ENCODE results near the gene GEMIN4.
A peak's percentile ranks its signal among the peaks of the same experiment; 100 is the strongest.
"Not testable (repeated sequence)": the region's sequence is repeated elsewhere in the genome, so short reads cannot be mapped to it uniquely, and the experiment has no call there.

GEMIN4 gene

DNA sequence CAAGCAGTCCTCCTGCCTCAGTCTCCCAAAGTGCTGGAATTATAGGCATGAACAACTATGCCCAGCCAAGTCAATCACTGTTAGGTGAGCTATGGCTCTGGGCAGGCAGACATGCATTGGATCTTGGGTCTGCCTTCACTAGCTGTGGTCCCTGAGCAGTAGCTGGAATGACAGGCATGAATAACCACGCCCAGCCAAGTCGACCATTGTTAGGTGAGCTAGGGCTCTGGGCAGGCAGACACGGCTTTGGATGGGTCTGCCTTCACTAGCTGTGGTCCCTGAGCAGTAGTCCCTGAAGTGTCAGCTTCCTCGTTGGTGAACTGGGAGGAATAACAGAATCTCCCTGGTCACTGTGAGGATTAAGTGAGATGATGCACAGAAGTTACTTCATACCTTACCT lies 36.5 kb upstream of the GEMIN4 start:
- no peak overlapping the region for H3K27ac Mint-ChIP-seq
- H3K4me3 Mint-ChIP-seq, result no peak overlapping the region
- H3K9me3 Mint-ChIP-seq, result no peaks in the 10 kb centered on the region
- ATAC-seq (no peak), DNase-seq (no peak)
- H3K4me1 Mint-ChIP-seq, result peaks cover 22% of the 10 kb centered on the region
- H3K27me3 Mint-ChIP-seq, result no peaks in the 10 kb centered on the region

DNA sequence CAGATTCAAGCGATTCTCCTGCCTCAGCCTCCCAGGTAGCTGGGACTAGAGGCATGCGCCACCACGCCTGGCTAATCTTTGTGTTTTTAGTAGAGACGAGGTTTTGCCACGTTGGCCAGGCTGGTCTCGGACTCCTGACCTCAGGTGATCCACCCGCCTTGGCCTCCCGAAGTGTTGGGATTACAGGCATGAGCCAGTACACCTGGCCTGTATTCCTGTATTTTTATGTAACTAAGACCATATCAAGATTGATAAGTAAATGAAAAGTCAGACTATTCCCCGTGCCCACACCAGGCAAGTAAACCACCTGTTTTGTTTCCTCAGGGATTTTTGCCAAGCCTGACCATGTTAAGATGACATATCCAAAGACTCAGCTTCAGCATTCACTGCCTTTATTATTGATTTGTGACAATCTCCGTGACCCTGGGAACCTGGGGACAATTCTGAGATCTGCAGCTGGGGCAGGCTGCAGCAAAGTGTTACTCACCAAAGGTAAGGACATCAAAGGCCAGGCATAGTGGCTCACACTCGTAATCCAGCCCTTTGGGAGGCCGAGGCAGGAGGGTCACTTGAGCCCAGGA lies 35.7 kb upstream of the GEMIN4 start:
- H3K4me3 Mint-ChIP-seq, result no peak overlapping the region
- H3K4me1 Mint-ChIP-seq, result peaks cover 29% of the 10 kb centered on the region
- DNase-seq, result no peak
- H3K27ac Mint-ChIP-seq, result no peak overlapping the region
- no peaks in the 10 kb centered on the region for H3K27me3 Mint-ChIP-seq
- ATAC-seq, result no peak
- no peaks in the 10 kb centered on the region for H3K9me3 Mint-ChIP-seq

- not testable (repeated sequence) for H3K9me3 Mint-ChIP-seq, DNase-seq, ATAC-seq, H3K27me3 Mint-ChIP-seq, H3K4me3 Mint-ChIP-seq, H3K27ac Mint-ChIP-seq
- H3K4me1 Mint-ChIP-seq, result peaks cover 36% of the 10 kb centered on the region
These were observed 33.8 kb upstream of the GEMIN4 start for GRCh38 chr17:785901-786300.

DNA sequence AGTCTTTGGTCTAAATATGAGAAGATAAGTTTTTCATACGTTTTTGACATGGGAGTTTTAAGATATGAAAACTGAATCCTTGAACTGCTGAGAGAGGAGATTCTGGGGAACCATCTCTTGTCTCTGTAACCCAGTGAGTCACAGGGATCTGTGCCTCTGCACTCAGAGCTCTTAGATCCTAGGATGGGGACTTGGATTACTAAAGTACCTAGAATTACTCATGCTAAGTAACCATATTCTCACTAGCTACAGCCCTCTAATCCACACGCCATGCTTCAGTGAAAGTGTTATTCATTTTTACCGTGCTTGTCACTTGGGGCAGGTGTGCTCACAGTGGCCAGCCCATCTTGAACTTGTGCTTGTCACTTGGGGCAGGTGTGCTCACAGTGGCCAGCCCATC lies 32.1 kb upstream of the GEMIN4 start:
- Mint-ChIP-seq H3K4me1 (peaks cover 36% of the 10 kb centered on the region), H3K27me3 (no peaks in the 10 kb centered on the region), H3K4me3 (peak overlapping the region; percentile 95 to 98), H3K27ac (peak overlapping the region in 1 of 2 donors; percentile 69), H3K9me3 (no peaks in the 10 kb centered on the region)
- no peak for DNase-seq
- no peak for ATAC-seq

GRCh38 chr17:781805-782731 lies 30.0 kb upstream of the GEMIN4 start, which contains the start of the genes GLOD4 and MRM3:
Gene GLOD4 (minus strand): TSS chr17:782280. CDS start chr17:782255, 25 bp downstream.
Gene MRM3 (plus strand): TSS chr17:782353. CDS start chr17:782379, 26 bp downstream.
- DNase-seq, result peak; percentile 92 to 96
- Mint-ChIP-seq H3K4me3 (peak within 1 kb of the TSS; percentile 95 to 98), H3K27ac (peak within 1 kb of the TSS; percentile 94 to 97), H3K9me3 (no peaks in the 10 kb centered on the region), H3K4me1 (peaks cover 42% of the 10 kb centered on the region), H3K27me3 (no peaks in the 10 kb centered on the region)
- ATAC-seq, result peak; percentile 98

DNA sequence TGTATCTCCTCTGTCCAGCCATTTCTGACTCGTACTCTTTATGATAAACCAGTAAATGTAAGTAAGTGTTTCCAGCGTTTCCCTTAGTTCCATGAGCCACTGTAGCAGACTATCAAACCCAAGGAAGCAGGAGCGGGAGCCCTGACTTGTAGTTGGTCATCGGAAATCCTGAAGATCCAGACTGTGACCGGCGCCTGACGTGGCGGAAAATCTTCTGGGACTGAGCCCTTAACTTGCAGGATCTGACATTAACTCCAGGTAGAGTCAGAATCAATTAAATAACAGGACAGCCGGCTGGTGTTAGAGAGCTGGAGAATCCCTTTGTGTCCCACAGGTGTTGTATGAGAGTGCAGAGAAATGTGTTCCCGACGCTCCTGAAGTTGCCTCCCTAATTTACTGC lies 26.0 kb upstream of the GEMIN4 start:
- H3K27ac Mint-ChIP-seq, result no peak overlapping the region
- ATAC-seq (no peak), DNase-seq (no peak)
- no peaks in the 10 kb centered on the region for H3K27me3 Mint-ChIP-seq
- peaks cover 38% of the 10 kb centered on the region for H3K4me1 Mint-ChIP-seq
- H3K4me3 Mint-ChIP-seq, result no peak overlapping the region
- H3K9me3 Mint-ChIP-seq, result no peaks in the 10 kb centered on the region

DNA sequence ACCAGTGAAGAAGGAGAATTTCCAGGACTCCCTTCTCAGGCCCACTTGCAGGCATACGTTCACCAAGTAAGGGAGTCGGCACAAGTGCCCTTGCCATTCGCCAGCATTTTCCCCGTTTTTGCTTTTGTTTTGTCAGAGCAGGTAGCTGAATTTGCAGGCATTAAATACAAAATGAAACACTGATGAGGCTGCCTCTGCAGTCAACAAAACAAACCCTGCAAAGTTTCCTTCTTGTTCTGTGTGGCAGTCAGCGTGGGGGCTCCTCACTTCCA lies 22.2 kb upstream of the GEMIN4 start:
- H3K27ac Mint-ChIP-seq, result peak overlapping the region; percentile 81 to 93
- H3K9me3 Mint-ChIP-seq, result no peaks in the 10 kb centered on the region
- peak overlapping the region; percentile 60 to 65 for H3K4me3 Mint-ChIP-seq
- H3K4me1 Mint-ChIP-seq, result peaks cover 28% of the 10 kb centered on the region
- H3K27me3 Mint-ChIP-seq, result no peaks in the 10 kb centered on the region
- DNase-seq (no peak), ATAC-seq (no peak)

- peak overlapping the region; percentile 60 to 65 for H3K4me3 Mint-ChIP-seq
- peak overlapping the region; percentile 81 to 93 for H3K27ac Mint-ChIP-seq
- DNase-seq, result no peak
- no peaks in the 10 kb centered on the region for H3K27me3 Mint-ChIP-seq
- peaks cover 25% of the 10 kb centered on the region for H3K4me1 Mint-ChIP-seq
- no peaks in the 10 kb centered on the region for H3K9me3 Mint-ChIP-seq
- ATAC-seq, result peak; percentile 66
These were observed 21.6 kb upstream of the GEMIN4 start for GRCh38 chr17:773467-774312.

GRCh38 chr17:773016-773415 lies 21.0 kb upstream of the GEMIN4 start:
- H3K27ac Mint-ChIP-seq, result no peak overlapping the region
- peak overlapping the region in 1 of 2 donors; percentile 65 for H3K4me3 Mint-ChIP-seq
- peaks cover 22% of the 10 kb centered on the region for H3K4me1 Mint-ChIP-seq
- DNase-seq (no peak), ATAC-seq (no peak)
- H3K9me3 Mint-ChIP-seq, result no peaks in the 10 kb centered on the region
- H3K27me3 Mint-ChIP-seq, result no peaks in the 10 kb centered on the region

DNA sequence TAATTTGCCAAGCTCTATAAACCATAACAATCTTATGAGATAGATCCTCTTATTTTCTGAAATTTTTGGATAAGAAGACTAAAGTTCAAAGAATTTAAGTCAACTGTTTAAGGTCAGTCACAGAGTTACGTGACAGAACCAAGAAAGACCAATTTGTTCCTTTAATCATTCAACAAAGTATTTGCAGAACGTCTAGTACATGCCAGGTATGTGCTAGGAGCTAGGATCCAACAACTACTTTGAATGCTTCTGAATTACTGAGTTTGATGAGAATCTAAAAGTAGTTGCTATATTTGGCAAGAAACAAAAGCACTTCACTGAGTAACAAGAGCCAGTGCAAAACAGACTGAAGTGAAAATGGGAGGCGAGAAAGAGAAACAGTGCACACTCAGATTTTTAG lies 15.0 kb upstream of the GEMIN4 start:
- Mint-ChIP-seq H3K4me1 (no peaks in the 10 kb centered on the region), H3K27ac (peak overlapping the region in 1 of 2 donors; percentile 16), H3K9me3 (no peaks in the 10 kb centered on the region), H3K27me3 (no peaks in the 10 kb centered on the region), H3K4me3 (no peak overlapping the region)
- no peak for DNase-seq
- ATAC-seq, result no peak

DNA sequence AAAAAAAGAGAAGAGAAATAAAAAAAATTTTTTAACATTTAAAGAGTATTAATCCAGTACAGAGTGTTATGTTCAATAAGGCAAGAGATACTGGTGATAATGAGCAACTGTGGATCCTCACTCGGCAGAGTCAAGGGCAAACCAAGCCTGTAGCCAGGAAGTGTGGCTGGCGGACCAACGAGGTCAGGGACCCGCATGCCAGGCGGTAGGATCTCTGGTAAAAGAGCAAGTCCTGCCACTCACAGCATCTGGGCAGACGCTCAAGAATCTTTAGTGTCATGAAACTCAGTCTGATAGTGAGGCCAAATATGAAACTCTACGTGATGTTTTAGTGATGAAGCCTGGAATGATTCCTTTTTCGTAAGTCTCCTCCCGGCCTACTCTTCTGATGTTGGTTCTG lies 8.3 kb upstream of the GEMIN4 start:
- ATAC-seq, result no peak
- Mint-ChIP-seq H3K27me3 (no peaks in the 10 kb centered on the region), H3K4me1 (no peaks in the 10 kb centered on the region), H3K27ac (no peak overlapping the region), H3K4me3 (no peak overlapping the region), H3K9me3 (no peaks in the 10 kb centered on the region)
- no peak for DNase-seq

DNA sequence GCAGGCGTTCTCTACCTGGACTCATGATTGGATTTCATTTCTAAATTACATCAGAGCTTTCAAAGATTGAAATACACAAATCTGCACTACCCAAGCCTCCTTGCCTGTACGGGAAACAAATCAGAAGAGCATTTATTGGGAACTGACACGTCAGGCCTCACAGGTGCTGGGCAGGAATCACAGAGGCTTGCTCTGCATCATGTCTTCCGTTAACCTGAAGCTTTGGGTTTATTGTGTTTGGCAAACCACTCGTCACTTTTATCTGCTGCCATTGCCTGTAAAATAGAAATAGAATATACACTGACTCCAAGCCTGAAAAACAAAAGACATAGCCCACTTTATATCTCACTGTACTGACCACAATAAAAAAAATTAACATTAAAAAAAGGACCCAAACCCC lies 7.9 kb upstream of the GEMIN4 start:
- Mint-ChIP-seq H3K4me3 (no peak overlapping the region), H3K9me3 (no peaks in the 10 kb centered on the region), H3K27ac (no peak overlapping the region), H3K27me3 (no peaks in the 10 kb centered on the region), H3K4me1 (no peaks in the 10 kb centered on the region)
- no peak for ATAC-seq
- no peak for DNase-seq

DNA sequence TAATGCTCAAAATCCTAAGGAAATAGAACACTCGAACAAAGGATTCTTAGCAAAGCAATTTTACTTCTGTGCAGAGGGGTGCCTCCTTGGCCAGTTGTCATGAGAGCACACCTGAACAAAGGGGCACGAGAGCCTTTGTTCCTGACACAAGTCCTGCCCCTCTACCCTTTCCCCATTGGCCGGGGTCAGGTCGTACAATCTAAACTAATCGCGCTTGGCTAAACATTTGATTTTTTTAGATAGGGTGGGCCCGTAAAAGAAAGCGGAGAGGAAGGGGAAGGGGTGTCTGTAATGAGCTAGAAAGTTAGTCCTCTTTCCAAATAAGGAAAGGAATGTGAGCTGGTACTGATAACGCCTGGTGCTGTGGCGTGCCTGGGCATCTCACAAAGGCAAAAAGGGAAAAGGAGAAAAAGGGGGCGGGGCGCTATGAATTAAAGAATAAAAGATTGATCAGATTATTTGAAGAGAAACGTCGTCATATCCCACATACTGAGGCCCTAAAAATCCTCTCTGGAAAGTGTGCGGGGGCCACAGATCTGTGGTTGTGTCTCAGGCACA lies 4.0 kb upstream of the GEMIN4 start:
- not testable (repeated sequence) for H3K4me3 Mint-ChIP-seq, DNase-seq, ATAC-seq, H3K27ac Mint-ChIP-seq, H3K9me3 Mint-ChIP-seq, H3K27me3 Mint-ChIP-seq
- H3K4me1 Mint-ChIP-seq, result peaks cover 16% of the 10 kb centered on the region

DNA sequence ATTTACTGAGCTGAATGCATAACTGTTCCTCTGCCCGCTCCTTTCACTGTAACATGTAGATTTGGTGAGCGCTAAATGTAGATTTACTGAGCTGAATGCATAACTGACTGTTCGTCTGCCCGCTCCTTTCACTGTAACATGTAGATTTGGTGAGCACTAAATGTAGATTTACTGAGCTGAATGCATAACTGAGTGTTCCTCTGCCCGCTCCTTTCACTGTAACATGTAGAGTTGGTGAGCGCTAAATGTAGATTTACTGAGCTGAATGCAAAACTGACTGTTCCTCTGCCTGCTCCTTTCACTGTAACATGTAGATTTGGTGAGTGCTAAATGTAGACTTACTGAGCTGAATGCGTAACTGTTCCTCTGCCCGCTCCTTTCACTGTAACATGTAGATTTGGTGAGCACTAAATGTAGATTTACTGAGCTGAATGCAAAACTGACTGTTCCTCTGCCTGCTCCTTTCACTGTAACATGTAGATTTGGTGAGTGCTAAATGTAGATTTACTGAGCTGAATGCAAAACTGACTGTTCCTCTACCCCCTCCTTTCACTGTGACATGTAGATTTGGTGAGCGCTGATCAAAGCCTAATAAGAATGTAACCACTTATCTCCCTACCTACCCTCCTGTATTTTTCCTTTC lies 3.4 kb upstream of the GEMIN4 start:
- H3K4me3 Mint-ChIP-seq, H3K9me3 Mint-ChIP-seq, H3K27me3 Mint-ChIP-seq, H3K27ac Mint-ChIP-seq, DNase-seq, ATAC-seq: not testable (repeated sequence)
- H3K4me1 Mint-ChIP-seq, result peaks cover 22% of the 10 kb centered on the region

DNA sequence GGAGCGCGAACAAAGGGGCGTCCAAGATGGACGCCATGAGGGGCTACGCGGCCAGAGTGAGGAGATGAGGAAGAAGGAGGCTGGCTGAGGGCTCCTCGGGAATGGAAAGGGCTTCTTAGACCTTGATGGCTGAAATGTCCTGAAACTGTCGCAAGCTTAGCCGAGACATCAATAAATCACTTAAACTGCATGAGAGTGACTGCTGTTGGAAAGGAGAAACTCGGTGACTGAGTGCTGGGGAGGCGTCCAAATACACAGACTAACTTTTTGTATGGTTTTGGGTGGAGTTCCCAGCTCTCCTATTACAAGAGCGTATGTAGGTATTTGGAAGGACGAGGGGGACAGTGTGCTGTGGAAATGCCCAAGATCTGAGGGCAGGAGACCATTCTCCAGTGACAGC lies 1.4 kb upstream of the GEMIN4 start:
- Mint-ChIP-seq H3K27me3 (no peaks in the 10 kb centered on the region), H3K9me3 (peaks cover 4 to 7% of the 10 kb centered on the region in 2 donors), H3K4me1 (peaks cover 35% of the 10 kb centered on the region), H3K4me3 (peak overlapping the region; percentile 53 to 62), H3K27ac (peak overlapping the region; percentile 4 to 59)
- ATAC-seq (no peak), DNase-seq (no peak)

Measured in stimulated activated naive CD8-positive, alpha-beta T cell treated with anti-CD3 and anti-CD28 coated beads, Interleukin-15, amount 100 ng/mL, for 72 hours (primary cell).